HepG2 (cell line): ENCODE measurements around the gene CCN6.

Experiments
- CTCF ChIP-seq: sonication (generic); formaldehyde crosslinking; IDR thresholded peaks from 2 replicates; pipeline ENCODE4 v1.5.0; 2020; ENCODE audit warnings: mild to moderate bottlenecking, missing genetic modification reagents, moderate library complexity
- GATAD2A ChIP-seq: IDR thresholded peaks from 2 replicates; pipeline ENCODE4 v1.6.1; 2016
- RAD21 ChIP-seq: fragments of 450-650 bp; formaldehyde crosslinking; IDR thresholded peaks from 2 replicates; pipeline ENCODE4 v1.5.0; 2020; ENCODE audit warnings: mild to moderate bottlenecking
- TF ChIP-seq, protein P1 (sequence below): sonication (generic); formaldehyde crosslinking; IDR thresholded peaks from 2 replicates; pipeline ENCODE4 v1.9.0; 2021; ENCODE audit warnings: missing genetic modification reagents, borderline replicate concordance

DNA sequence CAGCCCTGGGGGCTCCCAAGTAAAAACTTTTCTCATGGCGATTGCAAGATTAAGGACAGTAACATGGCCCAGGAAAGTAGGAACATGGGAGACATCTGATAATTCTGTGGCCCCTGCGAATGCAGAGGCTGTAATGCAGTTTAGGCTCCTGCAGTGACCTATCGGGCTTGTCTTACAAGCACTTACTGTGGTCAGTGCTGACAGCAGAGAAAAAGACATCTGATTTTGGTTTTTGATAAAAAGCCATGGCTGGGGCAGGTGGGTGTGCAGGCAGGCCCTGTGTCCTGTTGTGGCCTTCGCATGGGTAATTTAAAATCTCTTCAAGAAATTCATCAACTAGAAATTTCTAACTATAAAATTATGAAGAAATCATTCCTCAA, 19.3 kb upstream of the CCN6 start:
- no peak for TF ChIP-seq CTCF
- no peak for TF ChIP-seq RAD21 (CRISPR knock-in tag)
- TF ChIP-seq, protein P1, sequence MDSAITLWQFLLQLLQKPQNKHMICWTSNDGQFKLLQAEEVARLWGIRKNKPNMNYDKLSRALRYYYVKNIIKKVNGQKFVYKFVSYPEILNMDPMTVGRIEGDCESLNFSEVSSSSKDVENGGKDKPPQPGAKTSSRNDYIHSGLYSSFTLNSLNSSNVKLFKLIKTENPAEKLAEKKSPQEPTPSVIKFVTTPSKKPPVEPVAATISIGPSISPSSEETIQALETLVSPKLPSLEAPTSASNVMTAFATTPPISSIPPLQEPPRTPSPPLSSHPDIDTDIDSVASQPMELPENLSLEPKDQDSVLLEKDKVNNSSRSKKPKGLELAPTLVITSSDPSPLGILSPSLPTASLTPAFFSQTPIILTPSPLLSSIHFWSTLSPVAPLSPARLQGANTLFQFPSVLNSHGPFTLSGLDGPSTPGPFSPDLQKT (CRISPR knock-in tag), result no peak
- TF ChIP-seq GATAD2A (CRISPR knock-in tag), result no peak
